Stimulated activated CD8-positive, alpha-beta memory T cell treated with anti-CD3 and anti-CD28 coated beads, Interleukin-7, amount 100 ng/mL, for 4 hours (primary cell): ENCODE measurements around the gene VSIG10L.

Experiments
- DNase-seq, 2 donors: peaks; one replicate each; pipeline ENCODE4 v3.0.0-alpha.2; 2020; ENCODE audit warnings: low read depth in 2 of 2

The VSIG10L gene

GRCh38 chr19:51341976-51342580, at the start of gene VSIG10L:
Gene VSIG10L, minus strand, starts transcription at chr19:51342139. Its CDS starts 15 bp downstream, at chr19:51342124.
- DNase-seq, result no peak

- DNase-seq, result no peak
These were observed 49.2 kb upstream of the VSIG10L start for GRCh38 chr19:51391073-51391611.

- DNase-seq, result no peak
These were observed 47.2 kb upstream of the VSIG10L start for GRCh38 chr19:51389143-51389542.

GRCh38 chr19:51387924-51388389, 46.0 kb upstream of the VSIG10L start, which contains the start of gene LIM2:
Gene LIM2, minus strand, starts transcription at chr19:51387974. Its CDS starts 531 bp downstream, at chr19:51387443.
- no peak for DNase-seq

GRCh38 chr19:51386882-51387520, 45.1 kb upstream of the VSIG10L start:
- no peak for DNase-seq

- no peak for DNase-seq
These were observed 40.1 kb upstream of the VSIG10L start for GRCh38 chr19:51382004-51382403.

GRCh38 chr19:51380379-51380778, 38.4 kb upstream of the VSIG10L start:
- no peak for DNase-seq

- no peak for DNase-seq
These were observed 35.5 kb upstream of the VSIG10L start for GRCh38 chr19:51377422-51377821.

GRCh38 chr19:51375504-51376221, 33.7 kb upstream of the VSIG10L start:
- DNase-seq, result no peak

GRCh38 chr19:51372649-51373504, 30.9 kb upstream of the VSIG10L start, which contains the start of gene NKG7:
Gene NKG7, minus strand, starts transcription at chr19:51372654. Its CDS starts 119 bp downstream, at chr19:51372535.
- DNase-seq, result peak; percentile 86 to 92

- no peak for DNase-seq
These were observed 30.2 kb upstream of the VSIG10L start for GRCh38 chr19:51372021-51372648.

- DNase-seq, result no peak
These were observed 29.3 kb upstream of the VSIG10L start for GRCh38 chr19:51371186-51371690.

- no peak for DNase-seq
These were observed 28.3 kb upstream of the VSIG10L start for GRCh38 chr19:51370230-51370629.

- DNase-seq, result peak in 1 of 2 donors; percentile 58
These were observed 26.7 kb upstream of the VSIG10L start, which contains the start of gene CLDND2 for GRCh38 chr19:51368366-51369282. Gene CLDND2, minus strand, starts transcription at chr19:51369003. Its CDS starts 426 bp downstream, at chr19:51368577.

GRCh38 chr19:51367565-51368365, 25.8 kb upstream of the VSIG10L start:
- DNase-seq, result peak; percentile 96 to 97

- DNase-seq, result no peak
These were observed 25.3 kb upstream of the VSIG10L start for GRCh38 chr19:51367255-51367564.

- peak; percentile 88 to 92 for DNase-seq
These were observed 24.7 kb upstream of the VSIG10L start for GRCh38 chr19:51366389-51367254.

- DNase-seq, result no peak
These were observed 24.0 kb upstream of the VSIG10L start, which contains the start of gene ETFB for GRCh38 chr19:51365965-51366388. Gene ETFB, minus strand, starts transcription at chr19:51366388. Its CDS starts 62 bp downstream, at chr19:51366326.
